Epithelial cell of proximal tubule (primary cell): Measurements from ENCODE around the gene SRP19. TPM values are rescaled to one million over a fixed set of nuclear protein-coding genes. Genes with fewer than 3 reads are reported as not detected.

ENCODE experiments used
- DNase-seq: peaks from one replicate; pipeline ENCODE4 v3.0.0-alpha.2; 2011; ENCODE audit warnings: low read depth
- H3K4me3 ChIP-seq: 2 replicates; pipeline ENCODE4 v1.5.1; 2011; ENCODE audit warnings: low read depth, mild to moderate bottlenecking, low read length
- total RNA-seq: library from RNA; depleted of rRNA; stranded (reverse); fragments of >200 nt; gene quantifications from 2 replicates; pipeline ENCODE4 v1.2.3, GENCODE V29; 2015
- TF ChIP-seq, protein P1 (sequence below): conservative IDR thresholded peaks from 2 replicates; pipeline ENCODE4 v1.5.1; 2012; ENCODE audit warnings: low read depth, mild to moderate bottlenecking, low read length

The SRP19 gene
- 75.1 and 79.3 TPM in 2 replicates for total RNA-seq

DNA sequence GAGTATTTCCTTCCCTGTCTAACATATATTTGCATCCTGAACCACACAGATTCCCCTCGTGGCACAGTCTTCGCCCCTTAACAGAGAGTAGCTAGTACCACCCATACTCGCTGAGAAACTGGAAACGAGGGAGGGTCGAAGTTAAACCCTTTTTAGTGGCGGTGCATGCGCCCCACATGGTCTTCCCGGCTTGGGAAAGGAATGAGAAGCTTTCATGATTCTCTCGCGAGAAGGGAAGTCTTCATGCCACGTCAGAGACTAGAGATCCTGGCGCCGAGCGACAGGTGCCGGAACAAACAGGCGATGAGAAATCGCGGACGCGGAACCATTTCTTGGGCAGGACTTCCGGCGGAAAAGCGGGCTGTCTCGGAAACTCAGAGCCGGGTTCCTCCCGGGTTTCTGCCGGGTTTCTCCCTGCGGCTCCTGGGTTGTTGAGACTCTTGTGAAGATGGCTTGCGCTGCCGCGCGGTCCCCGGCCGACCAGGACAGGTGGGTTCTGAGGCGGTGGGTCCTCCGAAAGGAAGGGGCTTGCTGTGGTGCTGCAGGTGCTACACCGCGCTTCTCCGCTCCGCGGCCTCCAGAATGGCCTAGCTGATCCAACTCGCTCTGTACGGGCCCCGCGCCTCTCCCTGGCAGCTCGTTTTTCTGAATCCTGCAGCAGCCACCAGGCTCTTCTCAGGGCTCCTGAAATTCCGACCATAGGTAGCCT, at the start of gene SRP19:
Gene SRP19, plus strand, starts transcription at position 359 of the 709 bp plus-strand sequence. Its CDS starts 90 bp downstream, at position 449.
- TF ChIP-seq, protein P1, sequence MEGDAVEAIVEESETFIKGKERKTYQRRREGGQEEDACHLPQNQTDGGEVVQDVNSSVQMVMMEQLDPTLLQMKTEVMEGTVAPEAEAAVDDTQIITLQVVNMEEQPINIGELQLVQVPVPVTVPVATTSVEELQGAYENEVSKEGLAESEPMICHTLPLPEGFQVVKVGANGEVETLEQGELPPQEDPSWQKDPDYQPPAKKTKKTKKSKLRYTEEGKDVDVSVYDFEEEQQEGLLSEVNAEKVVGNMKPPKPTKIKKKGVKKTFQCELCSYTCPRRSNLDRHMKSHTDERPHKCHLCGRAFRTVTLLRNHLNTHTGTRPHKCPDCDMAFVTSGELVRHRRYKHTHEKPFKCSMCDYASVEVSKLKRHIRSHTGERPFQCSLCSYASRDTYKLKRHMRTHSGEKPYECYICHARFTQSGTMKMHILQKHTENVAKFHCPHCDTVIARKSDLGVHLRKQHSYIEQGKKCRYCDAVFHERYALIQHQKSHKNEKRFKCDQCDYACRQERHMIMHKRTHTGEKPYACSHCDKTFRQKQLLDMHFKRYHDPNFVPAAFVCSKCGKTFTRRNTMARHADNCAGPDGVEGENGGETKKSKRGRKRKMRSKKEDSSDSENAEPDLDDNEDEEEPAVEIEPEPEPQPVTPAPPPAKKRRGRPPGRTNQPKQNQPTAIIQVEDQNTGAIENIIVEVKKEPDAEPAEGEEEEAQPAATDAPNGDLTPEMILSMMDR = peak; percentile 4
- DNase-seq = peak; percentile 85
- H3K4me3 ChIP-seq = peak within 1 kb of the TSS; percentile 68

DNA sequence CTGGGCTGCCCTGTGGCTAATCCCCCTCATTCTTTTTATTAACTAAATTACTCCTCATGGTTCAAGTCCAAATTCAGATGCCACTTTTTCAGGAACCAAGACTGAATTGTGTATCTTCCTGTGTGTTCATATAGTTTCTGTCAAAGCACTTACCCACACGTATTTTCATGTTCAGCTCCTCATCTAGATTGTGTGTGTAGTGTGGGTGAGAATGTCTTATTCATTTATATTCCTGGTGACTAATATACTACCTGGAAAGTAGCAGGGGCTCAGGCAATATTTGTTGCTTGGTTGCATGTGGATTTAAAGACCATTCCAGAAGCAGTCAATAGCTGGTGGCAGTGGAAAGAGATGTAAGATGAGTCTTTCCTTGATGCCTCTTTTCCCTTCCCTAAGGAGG, 48.5 kb upstream of the SRP19 start:
- TF ChIP-seq, protein P1 = no peak
- H3K4me3 ChIP-seq = no peak overlapping the region
- DNase-seq = no peak

DNA sequence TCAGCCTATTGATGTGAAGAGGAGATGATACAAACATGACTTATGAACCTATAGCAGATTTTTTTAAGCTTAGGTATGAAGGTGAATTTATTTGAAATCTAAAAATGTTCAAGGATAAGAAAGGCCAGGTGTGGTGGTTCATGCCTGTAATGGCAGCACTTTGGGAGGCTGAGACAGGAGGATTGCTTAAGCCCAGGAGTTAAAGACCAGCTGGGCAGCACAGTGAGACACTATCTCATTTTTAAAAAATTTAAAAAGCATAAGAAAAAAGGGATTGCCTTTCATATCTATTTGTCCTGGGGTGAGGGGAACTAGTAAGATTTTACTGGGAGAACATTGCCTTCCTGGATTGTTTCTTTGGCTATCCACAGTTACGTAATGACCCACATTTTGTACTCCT, 40.8 kb upstream of the SRP19 start:
- no peak overlapping the region for H3K4me3 ChIP-seq
- TF ChIP-seq, protein P1 = no peak

DNA sequence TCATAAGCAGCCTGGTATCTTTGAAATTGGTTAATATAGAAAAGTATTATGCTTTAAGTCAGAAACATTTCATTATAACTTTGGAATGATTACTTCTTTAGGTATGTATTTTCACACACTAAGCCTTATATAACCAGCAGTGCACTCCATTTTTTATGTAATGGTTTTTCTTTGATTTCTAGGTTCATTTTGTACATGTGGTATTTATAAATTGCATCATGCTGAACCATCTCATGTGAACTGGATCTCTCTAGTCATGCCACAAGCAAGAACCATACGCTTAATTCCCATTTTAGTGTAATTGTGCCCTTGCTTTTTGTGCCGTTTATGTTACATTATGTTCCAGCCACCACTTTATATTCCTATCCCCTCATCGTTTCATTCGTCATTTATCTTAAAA, 38.6 kb upstream of the SRP19 start:
- H3K4me3 ChIP-seq = no peak overlapping the region
- no peak for DNase-seq
- TF ChIP-seq, protein P1 = no peak

More for the DNA sequence above, 40.8 kb upstream of the SRP19 start:
- no peak for DNase-seq

DNA sequence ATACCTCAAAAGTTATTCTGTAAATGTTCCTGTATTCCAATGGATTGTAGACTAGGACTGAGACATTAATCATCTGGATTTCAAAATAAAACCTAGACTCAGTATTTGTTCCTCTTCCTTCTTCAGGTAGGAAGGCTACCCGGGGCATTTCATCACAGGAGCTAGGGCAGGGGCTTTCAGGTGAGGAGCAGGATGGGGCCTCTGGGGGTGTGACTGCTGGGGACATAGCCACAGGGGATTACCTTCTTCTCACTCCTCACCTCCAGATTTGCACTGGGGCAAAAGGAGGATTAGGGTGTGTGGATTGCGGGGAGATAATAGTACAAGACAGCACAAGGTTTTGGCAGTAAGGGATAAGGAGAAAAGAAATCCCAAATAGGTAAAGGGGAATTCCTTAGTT, 37.9 kb upstream of the SRP19 start:
- no peak for DNase-seq
- no peak overlapping the region for H3K4me3 ChIP-seq
- TF ChIP-seq, protein P1 = no peak

DNA sequence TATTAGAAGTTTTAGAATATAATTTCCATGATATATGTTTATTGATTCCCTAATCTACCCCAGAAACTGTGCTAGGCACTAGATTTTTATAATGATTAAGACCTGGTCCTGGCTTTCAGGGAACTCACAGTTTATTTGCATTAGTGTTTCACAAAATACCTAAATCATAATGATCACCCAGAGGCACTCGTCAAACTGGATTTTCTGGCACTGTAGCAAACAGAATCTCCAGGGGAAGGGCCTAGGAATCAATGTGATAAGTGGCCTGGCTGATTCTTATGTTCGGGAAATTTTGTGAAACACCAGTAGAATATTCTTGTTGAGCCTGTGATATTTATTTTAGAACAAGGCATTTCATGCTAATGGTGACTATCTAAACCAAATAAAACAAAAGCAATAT, 37.4 kb upstream of the SRP19 start:
- no peak overlapping the region for H3K4me3 ChIP-seq
- DNase-seq = no peak
- TF ChIP-seq, protein P1 = no peak

DNA sequence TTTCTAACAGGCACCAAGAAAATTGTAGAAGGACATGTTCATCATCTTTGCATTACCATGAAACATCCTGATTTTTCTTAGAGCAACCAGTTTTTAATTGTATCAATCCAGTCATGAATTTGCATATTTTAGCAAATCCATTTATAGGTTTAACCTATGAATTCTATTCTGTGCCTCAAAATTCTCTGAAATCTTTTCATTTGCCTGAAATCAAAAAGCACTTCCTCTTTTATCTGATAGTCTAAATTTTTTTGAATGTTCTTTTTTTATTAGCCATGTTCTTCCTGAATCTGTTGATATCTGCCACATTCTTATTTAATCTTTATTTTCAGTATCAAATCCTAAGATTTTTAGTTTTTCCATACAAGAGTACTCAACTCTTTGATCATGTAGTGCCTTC, 36.9 kb upstream of the SRP19 start:
- TF ChIP-seq, protein P1 = no peak
- H3K4me3 ChIP-seq = no peak overlapping the region
- no peak for DNase-seq
